Vagina (tissue), 2 donors: ENCODE data around the gene PFDN1.

ENCODE experiments used
- POLR2A ChIP-seq, 2 donors: fragments of 450-650 bp; IDR thresholded peaks; one replicate each; pipeline ENCODE4 v1.6.1; 2017; ENCODE audit warnings: antibody characterized with exemption in 2 of 2, mild to moderate bottlenecking in 2 of 2, moderate library complexity in 2 of 2
- POLR2AphosphoS5 ChIP-seq, 2 donors: sonication (generic); formaldehyde crosslinking; IDR thresholded peaks; one replicate each; pipeline ENCODE4 v1.9.0; 2017; ENCODE audit warnings: antibody characterized with exemption in 2 of 2, mild to moderate bottlenecking in 2 of 2, low read depth in 1 of 2; ENCODE audit not compliant: insufficient read depth in 1 of 2
- TF ChIP-seq, protein P1 (sequence below), 3 experiments: fragments of 450-650 bp in 2 of 3; fragments of 200-600 bp in 1 of 3; sonication (generic) in 1 of 3; IDR thresholded peaks; one replicate each; pipeline ENCODE4 v1.5.1; 2017 to 2019; ENCODE audit warnings: antibody characterized with exemption in 3 of 3, mild to moderate bottlenecking in 2 of 3, moderate library complexity in 2 of 3

DNA sequence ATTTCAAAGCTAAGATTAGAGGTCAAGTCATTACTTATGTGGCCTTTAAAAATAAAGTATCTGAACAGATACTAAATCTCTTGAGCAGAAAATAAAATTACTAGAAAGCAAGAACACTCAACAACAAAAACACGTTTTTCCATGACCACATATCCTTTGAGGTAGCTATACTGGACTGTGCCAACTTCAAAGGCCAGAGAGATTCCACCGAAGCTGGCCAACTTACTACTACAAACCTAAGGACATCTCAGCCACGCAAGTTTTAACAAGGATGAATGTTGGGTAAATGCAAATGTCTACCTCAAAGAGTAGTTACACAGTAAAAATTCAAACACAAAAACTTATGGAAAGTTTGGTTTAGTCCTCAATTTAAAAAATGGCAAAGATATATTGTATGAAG is 18.9 kb downstream of the PFDN1 start:
- TF ChIP-seq POLR2AphosphoS5 (IDR thresholded peaks at IDR 0.05; ENCODE audit: insufficient read depth in 1 of 2, low read depth in 1 of 2), result no peak
- TF ChIP-seq, protein P1, sequence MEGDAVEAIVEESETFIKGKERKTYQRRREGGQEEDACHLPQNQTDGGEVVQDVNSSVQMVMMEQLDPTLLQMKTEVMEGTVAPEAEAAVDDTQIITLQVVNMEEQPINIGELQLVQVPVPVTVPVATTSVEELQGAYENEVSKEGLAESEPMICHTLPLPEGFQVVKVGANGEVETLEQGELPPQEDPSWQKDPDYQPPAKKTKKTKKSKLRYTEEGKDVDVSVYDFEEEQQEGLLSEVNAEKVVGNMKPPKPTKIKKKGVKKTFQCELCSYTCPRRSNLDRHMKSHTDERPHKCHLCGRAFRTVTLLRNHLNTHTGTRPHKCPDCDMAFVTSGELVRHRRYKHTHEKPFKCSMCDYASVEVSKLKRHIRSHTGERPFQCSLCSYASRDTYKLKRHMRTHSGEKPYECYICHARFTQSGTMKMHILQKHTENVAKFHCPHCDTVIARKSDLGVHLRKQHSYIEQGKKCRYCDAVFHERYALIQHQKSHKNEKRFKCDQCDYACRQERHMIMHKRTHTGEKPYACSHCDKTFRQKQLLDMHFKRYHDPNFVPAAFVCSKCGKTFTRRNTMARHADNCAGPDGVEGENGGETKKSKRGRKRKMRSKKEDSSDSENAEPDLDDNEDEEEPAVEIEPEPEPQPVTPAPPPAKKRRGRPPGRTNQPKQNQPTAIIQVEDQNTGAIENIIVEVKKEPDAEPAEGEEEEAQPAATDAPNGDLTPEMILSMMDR (IDR thresholded peaks at IDR 0.05), result no peak
- TF ChIP-seq POLR2A (IDR thresholded peaks at IDR 0.05), result no peak
